HepG2 (cell line): ENCODE measurements around the gene PSMB3. TPM values are rescaled to one million over a fixed set of nuclear protein-coding genes. Genes with fewer than 3 reads are reported as not detected.

Source experiments
- ARID3A ChIP-seq: IDR thresholded peaks from 2 replicates; pipeline ENCODE4 v1.6.1; 2012; ENCODE audit warnings: low read depth, low read length, improper control_type of control experiment
- BCLAF1 ChIP-seq: fragments of 450-650 bp; IDR thresholded peaks from 2 replicates; pipeline ENCODE4 v1.6.1; 2017; ENCODE audit warnings: mild to moderate bottlenecking
- PHF5A ChIP-seq: IDR thresholded peaks from one replicate; pipeline ENCODE4 v1.6.1; 2018; ENCODE audit warnings: low read depth, missing genetic modification reagents; ENCODE audit not compliant: unreplicated experiment
- PRDM10 ChIP-seq: sonication (generic); formaldehyde crosslinking; IDR thresholded peaks from 2 replicates; pipeline ENCODE4 v1.4.0; 2020; ENCODE audit warnings: low read depth, missing genetic modification reagents
- THAP7 ChIP-seq: sonication (generic); formaldehyde crosslinking; IDR thresholded peaks from 2 replicates; pipeline ENCODE4 v1.8.1; 2023; ENCODE audit warnings: mild to moderate bottlenecking, missing genetic modification reagents
- THAP8 ChIP-seq: sonication (generic); formaldehyde crosslinking; IDR thresholded peaks from 2 replicates; pipeline ENCODE4 v1.5.1; 2020; ENCODE audit warnings: missing genetic modification reagents, mild to moderate bottlenecking, borderline replicate concordance
- ZBTB33 ChIP-seq: sonication (generic); formaldehyde crosslinking; IDR thresholded peaks from 2 replicates; pipeline ENCODE4 v1.4.0; 2020; ENCODE audit warnings: missing genetic modification reagents
- ZBTB38 ChIP-seq: sonication (generic); formaldehyde crosslinking; IDR thresholded peaks from 2 replicates; pipeline ENCODE4 v1.5.1; 2020; ENCODE audit warnings: mild to moderate bottlenecking, missing genetic modification reagents
- ZBTB43 ChIP-seq: sonication (generic); formaldehyde crosslinking; conservative IDR thresholded peaks from 2 replicates; pipeline ENCODE4 v1.4.0; 2020; ENCODE audit warnings: missing genetic modification reagents
- ZNF251 ChIP-seq: sonication (generic); formaldehyde crosslinking; IDR thresholded peaks from 2 replicates; pipeline ENCODE4 v1.9.0; 2021; ENCODE audit warnings: mild to moderate bottlenecking, missing genetic modification reagents
- ZNF263 ChIP-seq: sonication (generic); formaldehyde crosslinking; IDR thresholded peaks from 2 replicates; pipeline ENCODE4 v1.4.0; 2020; ENCODE audit warnings: missing genetic modification reagents
- ZNF275 ChIP-seq: sonication (generic); formaldehyde crosslinking; IDR thresholded peaks from 2 replicates; pipeline ENCODE4 v1.8.0; 2022; ENCODE audit warnings: missing genetic modification reagents, mild to moderate bottlenecking, inconsistent platforms, borderline replicate concordance
- ZNF460 ChIP-seq: sonication (generic); formaldehyde crosslinking; IDR thresholded peaks from 2 replicates; pipeline ENCODE4 v1.5.1; 2020; ENCODE audit warnings: missing genetic modification reagents, mild to moderate bottlenecking, borderline replicate concordance
- polyA plus RNA-seq, 8 experiments: library from polyadenylated mRNA; depleted of rRNA in 3 of 8; stranded (reverse) in 7 of 8; unstranded in 1 of 8; fragments of >200 nt; fragmentation: Illumina TruSeq in 4 of 8; extraction: Trizol in 4 of 8; gene quantifications; 2 replicates each; pipeline versions ENCODE4 v1.2.1 to v1.2.3, GENCODE V29; 2011 to 2016; ENCODE audit warnings: low read depth in 4 of 8, missing spikeins in 1 of 8, mixed read lengths in 1 of 8; ENCODE audit not compliant: insufficient read depth in 1 of 8
- total RNA-seq, 5 experiments: library from RNA; depleted of rRNA; stranded (reverse); fragments of >200 nt; fragmentation: Illumina TruSeq; extraction: Trizol; gene quantifications; 2 replicates each; pipeline ENCODE4 v1.2.3, GENCODE V29; 2016; ENCODE audit warnings: low read depth in 1 of 5

The PSMB3 gene
- total and polyA plus RNA-seq, 2 of the 13 experiments (the other 11 are each of a cell fraction or from before 2014, with no cell fraction given) = 366 to 517 TPM

- TF ChIP-seq THAP8 (CRISPR knock-in tag) (peak; percentile 42; the same call in 1 of the 2 replicates), ZNF275 (CRISPR knock-in tag) (no peak), ZBTB38 (CRISPR knock-in tag) (no peak), BCLAF1 (no peak), ZNF460 (CRISPR knock-in tag) (no peak), ZNF263 (CRISPR knock-in tag) (no peak), THAP7 (CRISPR knock-in tag) (0 out of 2 replicates have a peak, but pooled peaks have one; percentile 49), ZNF251 (CRISPR knock-in tag) (no peak), PHF5A (CRISPR knock-in tag) (peak; percentile 36), ARID3A (no peak), ZBTB43 (CRISPR knock-in tag) (no peak; the same call in 1 of the 2 replicates), ZBTB33 (CRISPR knock-in tag) (peak; percentile 12; the same call in 1 of the 2 replicates), PRDM10 (peak; percentile 62; the same call in 1 of the 2 replicates)
Observed at GRCh38 chr17:38751808-38752307, 683 bp upstream of the PSMB3 start (continued).
